GM19455 (cell line): ENCODE measurements around the gene LTBP1.

Source experiments
- ATAC-seq: cut with Tn5 transposase; IDR thresholded peaks from one replicate; pipeline ENCODE4 v1.9.1; 2021; ENCODE audit not compliant: unreplicated experiment

LTBP1 gene

DNA sequence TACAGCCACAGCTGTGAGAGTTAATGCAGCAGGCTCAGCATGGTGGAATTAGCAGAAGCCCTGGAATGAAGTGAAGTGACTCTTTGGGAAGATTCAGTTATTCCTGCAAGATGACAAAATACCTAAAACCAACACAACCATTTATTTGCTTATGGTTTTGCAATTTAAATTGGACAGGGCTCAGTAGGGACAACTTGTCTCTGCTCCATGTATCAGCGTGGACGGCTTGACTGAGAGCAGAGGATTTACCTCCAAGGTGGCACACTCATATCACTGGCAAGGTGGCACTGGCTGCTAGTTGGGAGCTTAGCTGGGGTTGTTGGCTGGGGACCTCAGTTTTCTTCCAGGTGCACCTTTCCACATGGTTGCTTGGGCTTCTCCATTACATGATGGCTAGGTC is 58.3 kb downstream of the LTBP1 start:
- ATAC-seq: no peak

DNA sequence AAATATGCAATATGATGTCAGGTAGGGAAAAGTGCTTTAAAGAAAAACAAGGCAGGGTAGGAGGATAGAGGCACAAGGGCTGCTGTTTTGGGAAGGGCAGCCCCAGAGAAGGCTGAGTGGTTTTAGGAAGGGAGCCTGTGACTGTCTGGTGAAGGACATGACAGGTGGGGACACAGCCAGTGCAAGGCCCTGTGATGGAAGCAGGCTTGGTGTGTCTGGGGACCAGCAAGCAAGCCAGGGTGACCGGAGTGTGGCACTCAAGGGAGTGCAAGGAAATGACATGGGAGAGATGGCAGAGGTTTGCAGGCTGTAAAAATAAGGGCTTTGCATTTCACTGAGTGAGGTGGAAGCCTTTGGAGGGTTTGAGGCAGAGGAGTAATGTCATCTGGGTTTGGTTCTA is 62.0 kb downstream of the LTBP1 start:
- no peak for ATAC-seq

DNA sequence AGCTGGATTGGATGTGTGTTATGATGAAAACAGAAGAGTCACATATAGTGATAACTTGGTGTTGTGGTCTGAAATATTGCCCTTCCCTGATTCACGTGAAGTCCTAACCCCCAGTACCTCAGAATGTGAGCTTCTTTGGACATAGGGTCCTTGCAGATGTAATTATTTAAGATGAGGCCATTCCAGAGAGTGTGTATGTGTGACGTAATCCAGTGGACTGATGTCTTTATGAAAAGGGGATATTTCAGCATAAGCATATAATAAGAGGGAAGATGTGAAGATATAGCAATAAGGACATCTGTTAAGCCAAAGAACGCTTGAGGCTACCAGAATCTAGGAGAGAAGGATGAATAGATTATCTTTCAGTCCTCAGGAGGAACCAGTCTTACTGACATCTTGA is 62.5 kb downstream of the LTBP1 start:
- ATAC-seq: no peak

DNA sequence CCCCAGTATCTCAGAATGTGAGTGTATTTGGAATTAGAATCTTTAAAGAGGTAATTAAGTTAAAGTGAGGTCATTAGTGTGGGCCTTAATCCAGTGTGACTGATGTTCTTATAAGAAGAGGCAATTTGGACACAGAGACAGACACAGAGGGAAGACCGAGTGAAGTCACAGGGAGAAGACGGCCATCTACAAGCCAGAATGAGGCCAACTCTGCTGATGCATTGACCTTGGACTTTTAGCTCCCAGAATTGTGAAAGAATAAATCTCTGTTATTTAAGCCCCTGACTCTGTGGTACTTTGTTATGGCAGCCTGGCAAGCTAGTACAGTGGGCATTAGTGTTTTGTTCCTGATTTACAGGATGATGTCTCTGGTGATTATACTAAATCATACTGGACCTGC is 64.6 kb downstream of the LTBP1 start:
- ATAC-seq: no peak

DNA sequence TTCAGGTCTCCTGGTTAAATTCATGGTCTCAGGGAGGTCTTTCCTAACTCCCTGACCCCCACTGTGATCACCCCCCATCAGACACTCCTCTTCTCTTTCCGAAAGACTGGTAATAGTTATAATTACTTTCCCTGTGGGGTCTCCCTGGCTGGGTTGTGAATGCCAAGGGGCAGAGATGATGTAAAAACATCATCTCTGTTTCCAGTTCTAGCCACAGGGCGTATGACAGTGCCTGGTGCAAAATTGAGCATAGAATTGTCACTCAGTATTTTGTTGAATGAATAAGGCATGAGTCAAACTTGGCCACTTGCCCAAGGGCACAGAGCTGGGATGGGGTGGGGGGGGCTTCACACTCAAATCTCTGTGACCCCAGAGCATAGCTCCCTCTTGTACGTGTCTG is 65.2 kb downstream of the LTBP1 start:
- ATAC-seq: no peak

DNA sequence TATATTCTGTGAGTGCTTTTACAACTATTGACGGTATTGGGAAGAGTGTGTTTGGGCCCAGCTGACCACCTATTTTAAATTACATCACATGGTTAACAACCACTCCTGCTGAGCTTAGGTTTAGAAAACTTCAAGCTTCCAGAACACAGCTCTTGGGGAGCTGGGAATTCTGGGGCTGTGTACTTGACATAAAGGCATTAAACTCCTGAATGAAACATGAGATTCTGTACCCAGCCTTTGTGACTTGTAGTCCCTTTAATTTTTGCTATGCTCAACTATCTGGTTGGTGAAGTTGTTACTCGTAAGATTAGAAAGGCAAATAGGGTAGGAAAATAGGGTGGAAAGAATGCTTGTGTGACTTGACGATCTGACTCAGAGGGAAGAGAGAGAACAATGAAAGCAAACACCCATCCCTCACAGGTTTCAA is 66.9 kb downstream of the LTBP1 start:
- ATAC-seq: no peak

DNA sequence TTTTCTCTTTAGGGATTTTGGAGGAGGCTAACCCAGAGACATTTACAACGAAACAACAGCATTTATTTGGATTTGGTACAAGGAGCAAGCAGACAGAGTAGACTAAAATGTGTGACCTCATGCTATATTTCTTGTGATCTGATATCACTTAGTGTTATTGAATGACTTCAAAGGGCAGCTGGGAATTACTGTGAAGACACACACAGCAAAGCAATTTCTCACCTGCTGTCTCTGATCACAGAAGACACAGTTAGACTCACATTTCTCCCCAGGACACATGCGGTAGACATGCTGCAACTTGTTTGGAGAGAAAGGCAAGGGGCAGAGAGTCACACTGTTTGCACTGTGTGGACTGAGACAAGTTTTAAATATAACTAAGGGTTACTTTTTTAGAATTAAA is 67.5 kb downstream of the LTBP1 start:
- no peak for ATAC-seq

DNA sequence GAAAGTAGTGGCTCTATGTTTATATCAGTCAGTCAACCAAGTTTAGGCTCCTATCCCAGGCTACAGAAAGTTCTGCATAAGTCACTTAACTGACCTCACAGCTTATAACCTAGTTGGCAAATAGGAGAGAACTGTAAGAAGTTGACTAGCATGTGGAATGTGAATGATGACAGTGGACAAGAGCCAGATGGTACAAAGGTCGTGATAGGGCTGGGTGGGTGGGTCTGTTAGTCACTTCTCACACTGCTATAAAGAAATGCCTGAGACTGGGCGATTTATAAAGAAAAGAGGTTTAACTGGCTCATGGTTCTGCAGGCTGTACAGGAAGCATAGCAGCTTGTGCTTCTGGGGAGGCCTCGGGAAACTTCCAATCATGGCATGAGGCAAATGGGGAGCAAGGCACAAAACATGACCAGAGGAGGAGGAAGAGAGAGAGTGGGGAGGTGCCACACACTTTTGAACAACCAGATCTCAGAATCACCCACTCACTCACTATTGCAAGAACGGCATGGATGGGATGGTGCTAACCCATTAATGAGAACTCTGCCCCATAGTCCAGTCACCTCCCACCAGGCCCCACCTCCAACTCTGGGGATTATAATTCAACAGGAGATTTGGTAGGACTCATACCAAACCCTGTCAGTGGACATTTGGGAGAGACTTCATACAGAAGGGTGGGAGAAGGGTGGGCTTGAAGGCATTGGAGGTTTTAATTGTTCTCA is 68.8 kb downstream of the LTBP1 start:
- ATAC-seq: no peak

DNA sequence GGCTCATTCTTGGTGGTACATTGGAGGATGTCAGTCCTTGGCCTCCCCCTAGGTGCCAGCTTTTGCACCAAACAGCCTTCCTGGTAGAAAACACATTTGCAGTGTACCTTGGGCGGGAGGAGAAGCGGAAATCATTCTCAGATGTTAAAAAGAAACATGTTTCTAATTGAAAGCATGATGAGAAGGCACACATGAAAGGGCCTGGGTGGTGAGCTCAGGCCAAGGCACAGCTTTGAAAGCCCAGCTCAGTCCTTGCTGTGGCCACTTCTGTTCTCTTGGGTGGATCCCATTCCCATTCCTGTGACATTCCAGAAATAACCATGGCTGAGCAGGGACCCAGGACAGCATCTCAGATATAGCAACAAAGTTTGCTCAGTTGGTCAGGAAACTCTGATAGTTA is 71.5 kb downstream of the LTBP1 start:
- no peak for ATAC-seq

DNA sequence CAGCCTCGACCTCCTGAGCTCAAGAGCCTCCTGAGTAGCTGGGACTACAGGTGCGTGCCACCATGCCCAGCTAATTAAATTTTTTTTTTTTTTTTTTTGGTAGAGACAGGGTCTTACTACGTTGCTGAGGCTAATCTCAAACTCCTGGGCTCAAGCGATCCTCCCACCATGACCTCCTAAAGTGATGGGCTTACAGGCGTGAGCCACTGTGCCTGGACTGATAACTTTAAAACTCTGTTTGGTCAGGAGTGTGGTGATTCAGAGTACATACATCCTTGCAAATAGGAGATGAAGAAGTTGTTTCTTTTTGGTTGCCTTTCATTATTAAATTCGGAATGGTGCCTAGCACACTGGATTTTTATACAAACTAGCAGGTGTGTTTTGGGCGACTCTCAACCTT is 73.0 kb downstream of the LTBP1 start:
- no peak for ATAC-seq

DNA sequence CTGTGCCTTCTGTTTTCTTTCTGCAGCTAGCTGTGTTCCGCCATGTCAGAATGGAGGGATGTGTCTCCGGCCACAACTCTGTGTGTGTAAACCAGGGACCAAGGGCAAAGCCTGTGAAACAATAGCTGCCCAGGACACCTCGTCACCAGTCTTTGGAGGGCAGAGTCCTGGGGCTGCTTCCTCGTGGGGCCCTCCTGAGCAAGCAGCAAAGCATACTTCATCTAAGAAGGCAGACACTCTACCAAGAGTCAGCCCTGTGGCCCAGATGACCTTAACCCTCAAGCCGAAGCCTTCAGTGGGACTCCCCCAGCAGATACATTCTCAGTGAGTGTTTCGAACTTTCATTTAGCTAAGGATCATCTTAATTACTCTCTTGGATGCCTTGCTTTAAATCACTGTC is 74.1 kb downstream of the LTBP1 start:
- ATAC-seq: no peak

DNA sequence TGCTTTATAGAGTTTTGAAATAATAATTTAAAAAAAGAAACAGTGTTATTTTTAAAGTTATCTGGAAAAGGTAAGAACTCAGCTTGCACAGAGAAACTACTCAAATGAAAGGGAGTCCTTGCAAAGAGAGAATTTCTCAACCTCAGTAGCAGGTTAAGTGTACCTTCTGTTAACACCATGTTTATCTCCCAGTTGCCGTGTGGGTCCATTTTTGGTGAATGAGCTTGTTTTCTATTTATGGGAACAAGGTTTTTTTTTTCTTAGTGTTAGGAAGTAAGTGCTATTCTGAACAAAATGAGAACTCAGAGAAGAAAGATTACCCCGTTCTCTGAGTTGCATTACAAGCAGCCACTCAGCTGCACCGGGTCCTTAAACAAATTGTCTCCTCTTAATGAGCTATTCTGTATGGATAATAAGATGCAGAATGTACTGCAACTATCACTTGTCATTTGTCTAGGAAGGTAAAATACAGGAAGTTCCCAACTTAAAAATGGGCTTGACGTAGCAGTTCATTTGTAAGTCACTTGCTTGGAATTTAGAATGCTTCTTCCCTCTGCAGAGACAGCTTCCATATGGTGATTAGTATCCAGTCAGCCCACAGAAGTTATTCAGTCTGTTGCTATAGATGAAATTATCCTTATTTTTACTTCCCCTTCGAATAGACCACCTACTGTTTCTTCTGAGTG is 74.9 kb downstream of the LTBP1 start:
- ATAC-seq: no peak

DNA sequence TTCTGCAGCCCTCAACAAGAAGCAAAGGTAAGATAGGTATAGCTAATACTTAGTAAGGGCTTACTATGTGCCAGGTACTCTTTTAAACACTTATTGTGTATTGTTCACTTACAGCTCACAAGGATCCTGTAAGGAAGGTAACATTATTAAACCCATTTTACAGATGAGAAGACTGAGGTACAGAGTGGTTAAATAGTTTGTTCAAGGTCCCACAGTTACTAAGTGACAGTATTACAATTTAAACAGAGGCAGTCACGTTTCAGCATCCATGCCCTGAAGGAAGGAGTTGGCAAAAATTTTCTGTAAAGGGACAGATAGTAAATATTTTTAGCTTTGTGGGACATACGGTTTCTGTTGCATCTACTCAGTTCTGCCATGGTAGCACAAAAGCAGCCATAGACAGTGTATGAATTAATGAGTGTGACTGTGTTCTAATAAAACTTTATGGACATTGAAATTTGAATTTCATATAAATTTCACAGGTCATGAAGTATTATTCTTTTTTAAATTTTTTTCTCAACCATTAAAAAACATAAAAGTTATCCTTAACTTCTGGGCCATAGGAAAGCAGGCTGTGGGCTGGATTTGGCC is 75.7 kb downstream of the LTBP1 start:
- no peak for ATAC-seq

DNA sequence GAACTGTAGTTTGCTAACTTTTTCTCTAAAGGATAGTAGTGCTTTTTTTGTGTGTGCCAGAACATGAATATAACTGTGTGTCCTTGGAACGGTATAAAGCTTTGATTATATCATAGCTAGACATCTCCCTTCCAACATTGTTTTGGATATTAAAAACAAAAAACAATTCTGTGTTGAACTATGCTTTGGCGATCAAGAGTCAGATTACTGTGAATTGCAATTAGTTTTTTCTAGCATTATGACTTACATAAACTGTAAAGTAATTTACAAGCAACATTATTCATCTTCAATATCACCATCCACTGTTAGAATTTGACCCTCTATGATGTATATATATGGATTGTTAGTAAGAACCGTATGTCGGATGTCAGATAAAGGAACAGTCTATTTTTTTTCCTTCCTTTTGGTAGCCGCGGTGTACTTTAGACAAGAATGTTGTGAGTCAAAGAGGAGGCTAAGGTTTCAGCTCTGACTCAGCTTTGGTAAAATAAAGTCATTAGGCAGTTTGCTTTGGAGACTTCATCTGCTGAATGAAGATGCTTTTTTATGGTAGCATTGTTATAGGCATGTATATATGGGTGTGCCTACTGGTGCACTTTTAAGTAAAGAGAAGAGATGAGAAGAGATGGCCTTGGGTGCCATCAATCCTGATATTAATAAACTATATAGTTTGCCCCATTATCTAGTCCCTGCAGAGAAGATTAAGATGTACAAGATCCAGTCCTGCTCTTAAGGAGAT is 76.4 kb downstream of the LTBP1 start:
- ATAC-seq: no peak

DNA sequence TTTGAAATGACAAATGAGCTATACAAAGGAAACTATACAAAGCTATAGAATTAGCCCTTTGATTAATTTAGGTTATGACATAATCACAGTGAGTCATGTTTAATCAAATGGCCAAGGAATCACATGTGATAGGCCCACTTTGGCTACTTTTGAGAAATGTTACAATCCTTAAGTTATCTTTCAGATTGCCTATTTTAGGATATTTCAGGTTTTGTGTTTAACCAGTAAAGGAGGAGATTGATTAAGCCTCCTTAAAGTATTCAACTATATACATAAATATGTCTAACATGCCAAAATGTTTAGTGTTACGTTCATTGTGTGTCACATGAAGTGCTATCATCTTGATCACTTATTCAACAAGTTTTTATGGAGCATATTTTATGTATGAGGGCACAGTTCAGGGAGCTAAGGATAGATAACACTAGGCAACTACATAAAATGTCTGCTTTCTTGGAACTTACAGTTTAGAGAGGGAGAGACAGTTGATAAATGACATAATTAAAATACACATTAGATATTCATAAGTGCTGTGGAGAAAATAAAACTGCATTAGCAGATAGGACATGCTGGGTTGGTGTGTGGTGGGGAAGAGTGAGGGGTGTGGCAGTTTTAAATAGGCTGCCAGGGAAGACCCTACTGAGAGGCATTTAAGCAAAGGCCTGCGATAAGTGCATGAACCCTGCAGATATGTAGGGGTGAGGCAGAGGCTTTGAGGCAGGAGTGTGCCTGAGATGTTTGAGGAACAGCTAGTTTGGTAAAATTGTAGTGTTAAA is 77.2 kb downstream of the LTBP1 start:
- ATAC-seq: no peak

DNA sequence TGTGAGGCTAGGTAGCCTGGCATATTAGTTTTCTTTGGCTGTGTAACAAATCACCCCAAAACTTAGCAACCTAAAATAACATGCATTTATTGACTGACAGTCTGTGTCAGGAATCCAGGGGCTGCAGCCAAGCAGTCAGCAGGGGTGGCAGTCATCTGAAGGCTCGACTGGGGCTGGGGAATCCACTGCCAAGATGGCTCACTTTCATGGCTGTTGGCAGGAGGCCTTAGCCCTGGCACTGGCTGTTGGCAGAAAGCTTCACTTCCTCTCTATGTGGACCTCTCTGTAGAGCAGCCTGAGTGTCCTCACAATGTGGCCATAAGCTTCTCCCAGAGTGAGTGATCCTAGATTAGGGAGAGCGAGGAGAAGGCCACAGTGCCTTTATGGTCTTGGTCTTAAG is 78.0 kb downstream of the LTBP1 start:
- ATAC-seq: no peak

DNA sequence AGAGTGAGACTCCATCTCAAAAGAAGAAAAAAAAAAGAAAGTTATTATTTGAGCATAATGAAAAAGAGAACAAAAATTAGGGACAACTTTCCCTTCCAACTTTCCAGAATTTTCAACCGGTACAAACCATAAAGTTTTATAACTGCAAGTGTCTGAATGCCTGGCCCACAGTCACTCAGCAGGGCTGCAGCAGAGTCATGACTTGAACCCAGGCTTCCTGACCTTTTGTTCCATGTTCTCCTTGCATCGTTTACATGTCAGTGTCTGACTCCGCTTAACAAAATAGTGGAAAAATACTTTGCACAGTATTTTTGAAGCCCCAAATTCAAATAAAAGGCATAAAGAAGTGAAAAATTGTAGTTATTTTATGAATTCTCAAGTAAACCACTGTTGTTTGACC is 82.7 kb downstream of the LTBP1 start:
- ATAC-seq: no peak

DNA sequence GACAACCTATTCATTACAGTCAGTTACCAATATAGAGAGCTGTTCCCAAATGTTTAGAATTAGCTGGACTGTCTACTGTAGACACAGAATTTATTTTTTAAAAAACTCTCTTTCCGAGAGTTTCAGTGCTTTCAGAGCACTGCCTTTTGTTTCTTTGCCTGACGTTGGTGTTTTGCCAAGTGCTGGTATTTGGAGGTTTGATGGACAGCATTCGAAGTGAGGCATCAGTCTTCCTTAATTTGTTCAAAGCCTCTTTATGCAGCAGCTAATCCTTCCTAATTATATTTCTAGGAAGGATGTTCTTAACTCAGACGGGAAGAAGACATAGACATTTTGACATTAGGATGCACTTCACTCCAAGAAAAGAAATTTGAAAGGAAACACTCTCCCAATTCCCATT is 83.2 kb downstream of the LTBP1 start:
- no peak for ATAC-seq

DNA sequence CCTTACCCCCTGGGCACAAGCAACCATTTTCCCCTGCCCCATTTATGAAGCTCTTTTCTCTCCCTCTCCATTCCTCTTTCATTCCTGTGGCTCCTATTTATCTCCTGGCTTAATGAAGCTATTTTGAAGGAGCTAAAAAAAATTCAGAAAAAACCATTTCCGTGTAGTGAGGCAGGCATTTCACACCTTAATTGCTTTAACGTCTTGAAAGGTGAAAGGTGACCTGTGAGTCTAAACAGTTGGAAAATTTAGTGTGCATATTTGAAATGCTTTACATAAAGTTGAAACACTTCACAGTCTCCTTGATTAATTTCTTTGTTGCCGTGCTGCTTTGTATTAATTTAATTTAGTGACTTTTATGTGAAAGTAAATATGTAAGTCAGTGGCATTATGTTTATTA is 83.6 kb downstream of the LTBP1 start:
- no peak for ATAC-seq

DNA sequence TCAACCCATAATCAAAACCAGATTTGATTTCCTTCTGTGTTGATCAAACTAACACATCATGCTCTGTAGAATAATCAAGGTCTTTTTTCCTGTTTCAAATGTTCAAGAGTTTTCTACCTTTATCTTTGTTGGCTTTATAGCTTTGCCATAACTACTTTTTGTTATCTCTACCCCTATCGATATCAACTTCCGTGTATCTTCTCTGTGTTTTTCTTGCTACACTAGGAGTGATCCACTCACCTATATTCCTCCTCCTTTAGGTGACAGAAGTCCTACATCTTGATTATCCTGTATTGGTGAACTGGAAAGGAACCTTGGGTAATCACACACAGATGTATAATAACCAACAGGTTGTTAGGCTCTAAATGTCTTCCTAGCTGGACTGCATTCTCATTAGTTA is 85.5 kb downstream of the LTBP1 start:
- no peak for ATAC-seq

DNA sequence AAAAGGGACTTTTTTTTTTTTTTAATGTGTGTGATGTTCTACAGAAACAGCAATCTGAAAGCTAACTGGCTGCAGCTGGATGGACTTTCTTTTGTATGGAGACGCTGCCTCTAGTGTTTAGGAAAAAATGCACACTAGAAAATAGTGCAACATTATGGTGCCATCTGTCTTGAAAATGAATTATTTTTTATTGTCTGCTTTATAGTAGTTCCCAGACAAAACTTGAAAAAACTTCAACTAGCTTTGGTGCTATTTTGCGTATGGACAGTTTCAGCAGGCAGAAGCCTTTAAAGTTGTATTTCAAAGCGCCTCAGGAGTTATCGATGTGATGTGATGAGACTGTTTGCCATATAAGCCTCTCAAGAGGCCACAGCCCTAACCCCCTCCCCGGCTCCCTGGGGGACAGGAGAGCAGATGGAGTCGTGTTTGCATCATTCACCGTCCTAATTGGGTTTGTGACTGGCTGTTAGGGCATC is 86.9 kb downstream of the LTBP1 start:
- ATAC-seq: no peak
